ENCODE data around the gene ACTR6. TPM values are rescaled to one million over a fixed set of nuclear protein-coding genes. Genes with fewer than 3 reads are reported as not detected.

The ACTR6 gene
- total and polyA plus RNA-seq, 9 donors = 18.1 to 22.4 (median 19.6) TPM

DNA sequence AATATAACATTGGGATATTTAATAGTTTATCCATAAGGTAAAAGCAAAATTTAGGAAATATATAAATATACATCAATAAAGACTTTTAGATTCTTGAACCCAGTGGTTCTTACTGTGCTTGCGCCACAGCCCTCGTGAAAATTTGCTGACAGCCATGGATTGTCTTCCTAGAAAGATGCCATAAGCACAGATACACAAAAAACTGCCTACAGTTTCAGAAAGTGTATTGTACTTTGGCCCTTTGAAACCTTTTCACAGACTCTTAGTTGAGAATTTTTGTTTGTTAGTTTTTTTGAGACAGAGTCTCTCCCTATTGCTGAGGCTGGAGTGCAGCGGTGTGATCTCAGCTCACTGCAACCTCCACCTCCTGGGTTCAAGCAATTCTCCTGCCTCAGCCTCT lies 38.2 kb downstream of the ACTR6 start:
- DNase-seq = no peak
- Histone ChIP-seq H3K4me1 (ENCODE audit: control insufficient read depth, insufficient read depth, low read length) (peaks cover 3% of the 10 kb centered on the region), H3K27ac (ENCODE audit: low read length) (no peak overlapping the region), H3K9me3 (replicated peaks; ENCODE audit: control insufficient read depth, low read depth, low read length) (no peaks in the 10 kb centered on the region), H3K27me3 (ENCODE audit: control insufficient read depth, insufficient read depth, low read length) (no peaks in the 10 kb centered on the region), H3K4me3 (ENCODE audit: low read length) (no peak overlapping the region), H3K36me3 (ENCODE audit: control insufficient read depth, insufficient read depth, low read length) (no peaks in the 10 kb centered on the region)
- WGBS (ENCODE audit: insufficient coverage) = no CpG with 5 or more reads among the region's 3 CpGs

- no peaks in the 10 kb centered on the region for H3K4me1 ChIP-seq (ENCODE audit: control insufficient read depth, insufficient read depth, low read length)
Measured at GRCh38 chr12:100239589-100239988, 39.0 kb downstream of the ACTR6 start.

DNA sequence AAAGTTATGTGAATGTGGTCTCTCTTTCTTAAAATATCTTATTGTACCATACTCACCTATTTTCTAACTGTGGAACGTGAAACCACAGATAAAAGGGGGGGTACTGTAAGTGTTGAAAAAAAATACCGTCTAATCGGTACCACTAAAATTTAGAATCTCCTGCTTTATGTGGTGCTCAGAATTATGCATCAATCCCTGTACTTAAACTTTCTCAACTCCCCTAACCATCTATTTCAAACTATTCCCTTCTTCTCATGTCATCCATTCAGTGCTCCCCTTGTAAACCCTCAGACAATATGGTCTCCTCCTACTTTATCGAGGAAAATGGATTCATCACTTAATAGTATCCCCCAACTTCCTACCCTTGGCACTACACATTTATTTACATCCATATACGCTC lies 42.5 kb downstream of the ACTR6 start:
- Histone ChIP-seq H3K4me3 (ENCODE audit: low read length) (no peak overlapping the region), H3K9me3 (replicated peaks; ENCODE audit: control insufficient read depth, low read depth, low read length) (no peaks in the 10 kb centered on the region), H3K4me1 (ENCODE audit: control insufficient read depth, insufficient read depth, low read length) (no peaks in the 10 kb centered on the region), H3K27ac (ENCODE audit: low read length) (no peak overlapping the region), H3K36me3 (ENCODE audit: control insufficient read depth, insufficient read depth, low read length) (no peaks in the 10 kb centered on the region), H3K27me3 (ENCODE audit: control insufficient read depth, insufficient read depth, low read length) (no peaks in the 10 kb centered on the region)
- no peak for DNase-seq
- 59% methylated on average over 2 of the region's 5 CpGs for WGBS (ENCODE audit: insufficient coverage)

More at GRCh38 chr12:100239589-100239988, 39.0 kb downstream of the ACTR6 start:
- H3K9me3 ChIP-seq (replicated peaks; ENCODE audit: control insufficient read depth, low read depth, low read length) = no peaks in the 10 kb centered on the region
- no peaks in the 10 kb centered on the region for H3K36me3 ChIP-seq (ENCODE audit: control insufficient read depth, insufficient read depth, low read length)
- no peaks in the 10 kb centered on the region for H3K27me3 ChIP-seq (ENCODE audit: control insufficient read depth, insufficient read depth, low read length)
- DNase-seq = no peak
- H3K4me3 ChIP-seq (ENCODE audit: low read length) = no peak overlapping the region
- WGBS (ENCODE audit: insufficient coverage) = no CpG with 5 or more reads among the region's 1 CpG
- no peak overlapping the region for H3K27ac ChIP-seq (ENCODE audit: low read length)

GRCh38 chr12:100247765-100248164 lies 47.1 kb downstream of the ACTR6 start:
- no peak for DNase-seq
- no peak overlapping the region for H3K27ac ChIP-seq (ENCODE audit: low read length)
- H3K36me3 ChIP-seq (ENCODE audit: control insufficient read depth, insufficient read depth, low read length) = no peaks in the 10 kb centered on the region
- H3K4me3 ChIP-seq (ENCODE audit: low read length) = no peak overlapping the region
- H3K9me3 ChIP-seq (replicated peaks; ENCODE audit: control insufficient read depth, low read depth, low read length) = no peaks in the 10 kb centered on the region
- no peaks in the 10 kb centered on the region for H3K27me3 ChIP-seq (ENCODE audit: control insufficient read depth, insufficient read depth, low read length)
- H3K4me1 ChIP-seq (ENCODE audit: control insufficient read depth, insufficient read depth, low read length) = no peaks in the 10 kb centered on the region
- WGBS (ENCODE audit: insufficient coverage) = no CpG with 5 or more reads among the region's 4 CpGs

GRCh38 chr12:100248886-100249285 lies 48.3 kb downstream of the ACTR6 start:
- H3K9me3 ChIP-seq (replicated peaks; ENCODE audit: control insufficient read depth, low read depth, low read length) = no peaks in the 10 kb centered on the region
- H3K27ac ChIP-seq (ENCODE audit: low read length) = no peak overlapping the region
- no peak for DNase-seq
- H3K4me3 ChIP-seq (ENCODE audit: low read length) = no peak overlapping the region
- H3K36me3 ChIP-seq (ENCODE audit: control insufficient read depth, insufficient read depth, low read length) = no peaks in the 10 kb centered on the region
- no peaks in the 10 kb centered on the region for H3K27me3 ChIP-seq (ENCODE audit: control insufficient read depth, insufficient read depth, low read length)
- H3K4me1 ChIP-seq (ENCODE audit: control insufficient read depth, insufficient read depth, low read length) = no peaks in the 10 kb centered on the region

GRCh38 chr12:100249941-100250340 lies 49.3 kb downstream of the ACTR6 start:
- H3K27ac ChIP-seq (ENCODE audit: low read length) = no peak overlapping the region
- H3K9me3 ChIP-seq (replicated peaks; ENCODE audit: control insufficient read depth, low read depth, low read length) = no peaks in the 10 kb centered on the region
- H3K27me3 ChIP-seq (ENCODE audit: control insufficient read depth, insufficient read depth, low read length) = no peaks in the 10 kb centered on the region
- H3K4me1 ChIP-seq (ENCODE audit: control insufficient read depth, insufficient read depth, low read length) = no peaks in the 10 kb centered on the region
- no peaks in the 10 kb centered on the region for H3K36me3 ChIP-seq (ENCODE audit: control insufficient read depth, insufficient read depth, low read length)
- no peak overlapping the region for H3K4me3 ChIP-seq (ENCODE audit: low read length)
- no peak for DNase-seq
- WGBS (ENCODE audit: insufficient coverage) = 79% methylated on average over 7 of the region's 7 CpGs

DNA sequence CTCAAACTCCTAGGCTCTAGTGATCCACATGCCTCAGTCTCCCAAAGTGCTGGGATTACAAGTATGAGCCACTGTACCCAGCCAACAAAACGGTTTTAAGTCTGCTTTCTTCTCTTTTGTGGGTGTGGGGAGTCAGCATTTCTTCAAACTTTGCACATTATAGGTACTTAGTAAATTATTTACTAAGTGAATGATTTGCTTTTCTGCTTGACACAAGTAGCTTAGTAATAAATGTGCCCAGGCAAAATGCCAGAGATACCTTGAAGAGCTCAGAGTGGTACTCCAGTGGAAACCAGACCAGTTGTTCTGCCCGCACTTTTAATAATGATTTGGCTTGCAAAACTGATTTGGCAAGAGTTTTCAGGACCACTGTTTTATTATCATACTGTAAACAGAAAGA lies 51.3 kb downstream of the ACTR6 start:
- Histone ChIP-seq H3K4me3 (ENCODE audit: low read length) (no peak overlapping the region), H3K9me3 (replicated peaks; ENCODE audit: control insufficient read depth, low read depth, low read length) (no peaks in the 10 kb centered on the region), H3K27me3 (ENCODE audit: control insufficient read depth, insufficient read depth, low read length) (no peaks in the 10 kb centered on the region), H3K27ac (ENCODE audit: low read length) (no peak overlapping the region), H3K4me1 (ENCODE audit: control insufficient read depth, insufficient read depth, low read length) (no peaks in the 10 kb centered on the region), H3K36me3 (ENCODE audit: control insufficient read depth, insufficient read depth, low read length) (no peaks in the 10 kb centered on the region)
- DNase-seq = no peak
- WGBS (ENCODE audit: insufficient coverage) = no CpG with 5 or more reads among the region's 2 CpGs

DNA sequence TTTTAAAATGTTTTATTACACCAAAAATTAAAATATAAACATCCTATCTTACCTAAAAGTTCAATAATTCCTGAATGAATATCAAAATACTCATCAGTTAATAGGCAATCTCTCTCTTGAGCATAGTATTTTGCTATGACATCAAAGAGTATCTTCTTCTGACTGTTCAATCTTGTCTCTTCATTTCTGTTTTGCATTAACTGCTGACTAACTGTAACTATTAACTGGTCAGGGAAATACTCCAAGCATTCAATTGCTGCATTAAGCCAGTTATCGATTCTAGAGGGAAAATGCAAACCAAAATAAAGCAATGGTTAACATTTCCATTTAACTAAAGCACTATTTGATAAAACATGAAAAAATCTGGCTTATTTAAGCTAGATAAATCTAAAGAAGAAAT lies 52.8 kb downstream of the ACTR6 start:
- no peak for DNase-seq
- H3K27ac ChIP-seq (ENCODE audit: low read length) = no peak overlapping the region
- no peaks in the 10 kb centered on the region for H3K27me3 ChIP-seq (ENCODE audit: control insufficient read depth, insufficient read depth, low read length)
- no CpG with 5 or more reads among the region's 1 CpG for WGBS (ENCODE audit: insufficient coverage)
- H3K36me3 ChIP-seq (ENCODE audit: control insufficient read depth, insufficient read depth, low read length) = no peaks in the 10 kb centered on the region
- no peaks in the 10 kb centered on the region for H3K9me3 ChIP-seq (replicated peaks; ENCODE audit: control insufficient read depth, low read depth, low read length)
- H3K4me3 ChIP-seq (ENCODE audit: low read length) = no peak overlapping the region
- no peaks in the 10 kb centered on the region for H3K4me1 ChIP-seq (ENCODE audit: control insufficient read depth, insufficient read depth, low read length)

DNA sequence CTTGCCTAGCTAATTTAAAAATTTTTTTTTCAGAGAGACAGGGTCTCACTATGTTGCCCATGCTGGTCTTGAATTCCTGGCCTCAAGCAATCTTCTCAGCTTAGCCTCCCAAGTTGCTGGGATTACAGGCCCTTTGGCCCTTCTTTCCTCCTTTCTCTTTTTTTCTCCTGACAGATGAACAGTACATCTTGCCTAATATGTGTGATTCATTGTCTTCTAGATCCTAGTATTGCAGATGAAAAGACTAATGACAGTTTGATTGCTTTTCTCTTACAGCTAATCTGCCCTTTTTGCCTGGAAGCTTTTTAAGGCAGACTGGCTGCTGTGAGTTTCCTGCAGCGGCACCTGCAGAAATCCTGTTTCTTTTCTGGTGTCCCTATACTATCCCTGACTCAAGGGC lies 54.3 kb downstream of the ACTR6 start:
- Histone ChIP-seq H3K27me3 (ENCODE audit: control insufficient read depth, insufficient read depth, low read length) (no peaks in the 10 kb centered on the region), H3K4me3 (ENCODE audit: low read length) (no peak overlapping the region), H3K4me1 (ENCODE audit: control insufficient read depth, insufficient read depth, low read length) (no peaks in the 10 kb centered on the region), H3K9me3 (replicated peaks; ENCODE audit: control insufficient read depth, low read depth, low read length) (no peaks in the 10 kb centered on the region), H3K36me3 (ENCODE audit: control insufficient read depth, insufficient read depth, low read length) (no peaks in the 10 kb centered on the region), H3K27ac (ENCODE audit: low read length) (no peak overlapping the region)
- WGBS (ENCODE audit: insufficient coverage) = 85% methylated on average over 1 of the region's 1 CpG
- DNase-seq = no peak

GRCh38 chr12:100258127-100258526 lies 57.5 kb downstream of the ACTR6 start:
- no CpG with 5 or more reads among the region's 1 CpG for WGBS (ENCODE audit: insufficient coverage)
- H3K4me3 ChIP-seq (ENCODE audit: low read length) = no peak overlapping the region
- no peak overlapping the region for H3K27ac ChIP-seq (ENCODE audit: low read length)
- H3K36me3 ChIP-seq (ENCODE audit: control insufficient read depth, insufficient read depth, low read length) = no peaks in the 10 kb centered on the region
- no peaks in the 10 kb centered on the region for H3K4me1 ChIP-seq (ENCODE audit: control insufficient read depth, insufficient read depth, low read length)
- no peaks in the 10 kb centered on the region for H3K27me3 ChIP-seq (ENCODE audit: control insufficient read depth, insufficient read depth, low read length)
- no peaks in the 10 kb centered on the region for H3K9me3 ChIP-seq (replicated peaks; ENCODE audit: control insufficient read depth, low read depth, low read length)
- no peak for DNase-seq

DNA sequence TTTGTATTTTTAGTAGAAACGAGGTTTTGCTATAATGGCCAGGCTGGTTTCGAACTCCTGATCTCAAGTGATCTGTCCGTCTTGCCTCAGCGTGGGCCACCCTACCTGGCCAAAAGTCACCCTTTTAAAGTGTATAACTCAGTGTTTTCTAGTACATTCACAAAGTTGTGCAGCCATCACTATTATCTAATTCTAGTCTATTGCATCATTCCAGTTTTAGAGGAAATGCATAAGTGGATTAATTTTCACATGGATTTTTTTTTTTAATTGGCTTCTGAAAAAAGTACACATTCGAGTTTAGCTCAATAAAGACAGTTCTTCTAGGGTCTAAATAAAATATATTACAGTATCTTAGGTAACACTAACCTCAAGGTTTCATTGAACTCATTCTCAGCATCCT lies 62.5 kb downstream of the ACTR6 start:
- H3K36me3 ChIP-seq (ENCODE audit: control insufficient read depth, insufficient read depth, low read length) = no peaks in the 10 kb centered on the region
- WGBS (ENCODE audit: insufficient coverage) = 86% methylated on average over 1 of the region's 5 CpGs
- peaks cover 2% of the 10 kb centered on the region for H3K4me1 ChIP-seq (ENCODE audit: control insufficient read depth, insufficient read depth, low read length)
- no peaks in the 10 kb centered on the region for H3K9me3 ChIP-seq (replicated peaks; ENCODE audit: control insufficient read depth, low read depth, low read length)
- H3K27ac ChIP-seq (ENCODE audit: low read length) = no peak overlapping the region
- no peak for DNase-seq
- no peak overlapping the region for H3K4me3 ChIP-seq (ENCODE audit: low read length)
- H3K27me3 ChIP-seq (ENCODE audit: control insufficient read depth, insufficient read depth, low read length) = no peaks in the 10 kb centered on the region
